ENCODE results near the gene ITGB7.

The ITGB7 gene

DNA sequence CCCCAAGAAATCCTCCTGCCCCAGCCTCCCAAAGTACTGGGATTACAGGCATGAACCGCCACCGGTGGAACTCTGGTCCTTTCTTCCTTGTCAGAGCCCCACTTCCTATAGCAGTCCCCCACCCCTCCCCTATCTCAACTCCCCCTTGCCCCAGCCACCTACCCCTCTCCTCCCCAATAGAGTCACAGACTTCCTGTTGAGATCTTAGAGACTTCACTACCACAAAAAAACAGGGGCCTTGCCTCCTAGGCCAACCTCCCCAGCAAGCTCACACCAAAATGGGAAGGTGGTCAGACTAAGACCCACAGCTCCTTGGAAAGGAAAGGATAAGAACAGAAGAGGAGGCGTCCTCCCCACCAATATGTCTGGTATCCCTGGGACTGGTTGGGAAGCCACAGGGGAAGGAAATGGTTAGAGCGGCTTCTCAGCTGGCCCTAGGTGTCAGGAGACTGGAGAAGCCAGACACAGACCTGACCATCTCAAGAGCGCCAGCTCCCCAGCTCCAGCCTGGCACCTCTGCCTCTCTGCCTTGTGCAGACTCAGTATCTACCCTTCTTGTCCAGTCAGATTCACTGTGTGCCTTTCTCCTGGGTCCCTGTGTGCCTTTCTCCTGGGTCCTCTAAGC is 8.5 kb downstream of the ITGB7 start:
- Histone ChIP-seq H3K27ac (replicated peaks) (no peak overlapping the region), H3K4me3 (replicated peaks; ENCODE audit: insufficient read depth, low read length) (no peak overlapping the region), H3K27me3 (ENCODE audit: insufficient read depth, poor library complexity, severe bottlenecking) (no peaks in the 10 kb centered on the region)
- TF ChIP-seq, protein P1, sequence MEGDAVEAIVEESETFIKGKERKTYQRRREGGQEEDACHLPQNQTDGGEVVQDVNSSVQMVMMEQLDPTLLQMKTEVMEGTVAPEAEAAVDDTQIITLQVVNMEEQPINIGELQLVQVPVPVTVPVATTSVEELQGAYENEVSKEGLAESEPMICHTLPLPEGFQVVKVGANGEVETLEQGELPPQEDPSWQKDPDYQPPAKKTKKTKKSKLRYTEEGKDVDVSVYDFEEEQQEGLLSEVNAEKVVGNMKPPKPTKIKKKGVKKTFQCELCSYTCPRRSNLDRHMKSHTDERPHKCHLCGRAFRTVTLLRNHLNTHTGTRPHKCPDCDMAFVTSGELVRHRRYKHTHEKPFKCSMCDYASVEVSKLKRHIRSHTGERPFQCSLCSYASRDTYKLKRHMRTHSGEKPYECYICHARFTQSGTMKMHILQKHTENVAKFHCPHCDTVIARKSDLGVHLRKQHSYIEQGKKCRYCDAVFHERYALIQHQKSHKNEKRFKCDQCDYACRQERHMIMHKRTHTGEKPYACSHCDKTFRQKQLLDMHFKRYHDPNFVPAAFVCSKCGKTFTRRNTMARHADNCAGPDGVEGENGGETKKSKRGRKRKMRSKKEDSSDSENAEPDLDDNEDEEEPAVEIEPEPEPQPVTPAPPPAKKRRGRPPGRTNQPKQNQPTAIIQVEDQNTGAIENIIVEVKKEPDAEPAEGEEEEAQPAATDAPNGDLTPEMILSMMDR (IDR thresholded peaks at IDR 0.05; ENCODE audit: insufficient read depth, low read length), result no peak
- TF ChIP-seq POLR2AphosphoS5 (IDR thresholded peaks at IDR 0.05; ENCODE audit: low read depth), result no peak
- no peak for TF ChIP-seq GABPA (IDR thresholded peaks at IDR 0.05; ENCODE audit: low read depth)
- no peak for TF ChIP-seq SPI1 (IDR thresholded peaks at IDR 0.05; ENCODE audit: borderline replicate concordance, low read depth)
- TF ChIP-seq, protein P2, sequence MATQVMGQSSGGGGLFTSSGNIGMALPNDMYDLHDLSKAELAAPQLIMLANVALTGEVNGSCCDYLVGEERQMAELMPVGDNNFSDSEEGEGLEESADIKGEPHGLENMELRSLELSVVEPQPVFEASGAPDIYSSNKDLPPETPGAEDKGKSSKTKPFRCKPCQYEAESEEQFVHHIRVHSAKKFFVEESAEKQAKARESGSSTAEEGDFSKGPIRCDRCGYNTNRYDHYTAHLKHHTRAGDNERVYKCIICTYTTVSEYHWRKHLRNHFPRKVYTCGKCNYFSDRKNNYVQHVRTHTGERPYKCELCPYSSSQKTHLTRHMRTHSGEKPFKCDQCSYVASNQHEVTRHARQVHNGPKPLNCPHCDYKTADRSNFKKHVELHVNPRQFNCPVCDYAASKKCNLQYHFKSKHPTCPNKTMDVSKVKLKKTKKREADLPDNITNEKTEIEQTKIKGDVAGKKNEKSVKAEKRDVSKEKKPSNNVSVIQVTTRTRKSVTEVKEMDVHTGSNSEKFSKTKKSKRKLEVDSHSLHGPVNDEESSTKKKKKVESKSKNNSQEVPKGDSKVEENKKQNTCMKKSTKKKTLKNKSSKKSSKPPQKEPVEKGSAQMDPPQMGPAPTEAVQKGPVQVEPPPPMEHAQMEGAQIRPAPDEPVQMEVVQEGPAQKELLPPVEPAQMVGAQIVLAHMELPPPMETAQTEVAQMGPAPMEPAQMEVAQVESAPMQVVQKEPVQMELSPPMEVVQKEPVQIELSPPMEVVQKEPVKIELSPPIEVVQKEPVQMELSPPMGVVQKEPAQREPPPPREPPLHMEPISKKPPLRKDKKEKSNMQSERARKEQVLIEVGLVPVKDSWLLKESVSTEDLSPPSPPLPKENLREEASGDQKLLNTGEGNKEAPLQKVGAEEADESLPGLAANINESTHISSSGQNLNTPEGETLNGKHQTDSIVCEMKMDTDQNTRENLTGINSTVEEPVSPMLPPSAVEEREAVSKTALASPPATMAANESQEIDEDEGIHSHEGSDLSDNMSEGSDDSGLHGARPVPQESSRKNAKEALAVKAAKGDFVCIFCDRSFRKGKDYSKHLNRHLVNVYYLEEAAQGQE (IDR thresholded peaks at IDR 0.05; ENCODE audit: insufficient replicate concordance, low read depth), result no peak
- DNase-seq (ENCODE audit: low read depth in 1 of 2, low spot score in 1 of 2), result no peak

DNA sequence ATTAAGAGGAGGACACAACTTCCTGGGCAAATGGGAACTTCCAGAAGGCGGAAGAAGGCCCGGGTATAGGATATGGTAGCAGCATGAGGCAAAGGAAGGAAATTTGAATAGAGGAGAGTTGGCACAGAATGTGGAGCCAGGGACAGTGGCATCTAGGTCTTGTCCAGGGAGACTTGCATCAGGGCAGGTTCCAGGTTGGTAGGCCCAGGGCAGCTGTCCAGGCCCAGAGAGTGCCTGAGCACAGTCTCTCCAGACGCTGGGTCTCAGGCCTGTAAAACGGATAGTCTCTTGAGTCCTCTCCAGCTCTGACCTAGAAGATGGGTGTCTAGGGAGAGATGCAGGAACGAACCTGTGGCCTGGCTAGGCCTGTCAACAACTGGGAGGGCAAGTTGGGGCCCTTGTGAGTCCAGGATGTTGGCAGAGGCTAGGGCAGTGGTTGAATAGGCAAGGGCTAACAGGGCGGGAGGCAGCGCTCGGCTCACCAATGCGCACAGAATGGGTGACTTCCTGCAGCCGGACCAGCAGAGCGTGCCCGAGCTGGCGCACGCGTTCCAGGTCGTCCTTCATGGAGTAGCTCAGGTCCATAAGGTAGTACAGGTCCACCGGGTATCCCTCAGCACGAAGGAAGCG is 9.9 kb downstream of the ITGB7 start:
- H3K27me3 ChIP-seq (ENCODE audit: insufficient read depth, poor library complexity, severe bottlenecking), result no peaks in the 10 kb centered on the region
- H3K4me3 ChIP-seq (replicated peaks; ENCODE audit: insufficient read depth, low read length), result no peak overlapping the region
- no peak for TF ChIP-seq POLR2AphosphoS5 (IDR thresholded peaks at IDR 0.05; ENCODE audit: low read depth)
- TF ChIP-seq, protein P1 (IDR thresholded peaks at IDR 0.05; ENCODE audit: insufficient read depth, low read length), result no peak
- TF ChIP-seq SPI1 (IDR thresholded peaks at IDR 0.05; ENCODE audit: borderline replicate concordance, low read depth), result no peak
- TF ChIP-seq, protein P2 (IDR thresholded peaks at IDR 0.05; ENCODE audit: insufficient replicate concordance, low read depth), result no peak
- no peak for TF ChIP-seq GABPA (IDR thresholded peaks at IDR 0.05; ENCODE audit: low read depth)
- DNase-seq (ENCODE audit: low read depth in 1 of 2, low spot score in 1 of 2), result no peak
- no peak overlapping the region for H3K27ac ChIP-seq (replicated peaks)

DNA sequence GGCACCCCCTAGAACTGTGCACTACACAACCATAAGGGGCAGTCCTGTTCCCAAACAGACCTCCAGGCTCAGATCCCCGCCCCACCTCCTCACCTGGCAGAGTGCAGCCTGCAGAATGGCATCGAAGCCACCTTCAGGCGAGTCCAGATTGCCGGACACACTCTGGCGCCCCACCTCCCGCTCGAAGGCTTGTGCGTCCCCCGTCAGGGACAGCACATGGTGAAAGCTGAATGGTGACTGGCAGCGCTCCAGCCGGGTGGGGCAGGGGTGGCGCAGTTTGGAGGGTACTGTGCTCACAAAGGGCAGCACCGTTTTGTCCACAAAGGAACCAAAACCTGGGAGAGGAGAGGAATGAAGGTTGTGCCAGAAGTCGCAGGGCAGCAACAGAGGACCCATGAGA is 10.6 kb downstream of the ITGB7 start:
- no peak for TF ChIP-seq GABPA (IDR thresholded peaks at IDR 0.05; ENCODE audit: low read depth)
- Histone ChIP-seq H3K4me3 (replicated peaks; ENCODE audit: insufficient read depth, low read length) (no peak overlapping the region), H3K27me3 (ENCODE audit: insufficient read depth, poor library complexity, severe bottlenecking) (no peaks in the 10 kb centered on the region), H3K27ac (replicated peaks) (no peak overlapping the region)
- no peak for DNase-seq (ENCODE audit: low read depth in 1 of 2, low spot score in 1 of 2)

DNA sequence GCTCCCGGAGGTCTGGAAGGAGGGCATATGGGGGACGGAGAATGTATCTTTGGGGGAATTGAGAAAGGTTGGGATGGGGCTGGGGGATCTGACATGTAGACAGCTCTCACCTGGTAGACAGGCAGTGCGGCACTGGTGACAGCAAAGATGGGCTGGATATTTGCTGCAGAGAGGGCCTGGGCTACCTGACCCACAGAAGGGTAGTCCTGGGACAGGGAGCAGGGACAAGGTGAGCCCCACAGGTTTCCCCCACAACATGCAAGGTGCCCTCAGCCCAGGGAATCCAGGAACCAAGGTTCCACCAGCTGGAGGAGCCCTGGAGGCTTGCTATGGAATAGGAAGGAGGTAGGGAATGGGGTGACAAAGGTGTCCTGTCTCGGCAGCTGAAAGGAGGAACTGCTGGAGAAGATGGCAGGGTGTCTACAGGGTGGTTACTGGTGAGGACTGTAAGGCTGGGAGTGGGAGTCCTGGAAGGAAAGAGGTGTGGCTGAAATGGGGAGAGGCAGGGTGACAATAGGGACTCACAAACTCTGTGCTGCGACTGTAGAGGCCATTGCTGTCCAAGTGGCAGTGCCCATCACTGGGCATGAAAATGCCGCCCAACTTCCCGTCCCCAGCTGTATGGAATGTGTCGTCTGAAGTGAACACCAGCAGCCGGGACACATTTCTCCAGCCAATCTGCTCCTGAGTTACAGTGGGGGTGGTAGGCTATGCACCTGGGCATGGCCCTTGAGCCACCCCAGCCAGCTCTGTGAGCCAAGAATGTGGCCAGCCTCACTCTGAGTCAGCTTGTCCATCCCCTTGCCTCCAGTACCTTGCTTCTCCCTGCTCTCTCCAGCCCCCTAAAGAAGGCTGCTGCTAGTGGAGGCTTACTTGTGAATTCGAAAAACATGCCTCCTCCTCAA is 11.3 kb downstream of the ITGB7 start:
- no peak for TF ChIP-seq SPI1 (IDR thresholded peaks at IDR 0.05; ENCODE audit: borderline replicate concordance, low read depth)
- TF ChIP-seq, protein P1 (IDR thresholded peaks at IDR 0.05; ENCODE audit: insufficient read depth, low read length), result no peak
- no peak for TF ChIP-seq GABPA (IDR thresholded peaks at IDR 0.05; ENCODE audit: low read depth)
- TF ChIP-seq, protein P2 (IDR thresholded peaks at IDR 0.05; ENCODE audit: insufficient replicate concordance, low read depth), result no peak
- TF ChIP-seq POLR2AphosphoS5 (IDR thresholded peaks at IDR 0.05; ENCODE audit: low read depth), result no peak
- Histone ChIP-seq H3K4me3 (replicated peaks; ENCODE audit: insufficient read depth, low read length) (no peak overlapping the region), H3K27me3 (ENCODE audit: insufficient read depth, poor library complexity, severe bottlenecking) (no peaks in the 10 kb centered on the region), H3K27ac (replicated peaks) (no peak overlapping the region)
- DNase-seq (ENCODE audit: low read depth in 1 of 2, low spot score in 1 of 2), result no peak
